Ascending aorta (tissue), 2 donors: ENCODE data around the gene RAP1B. TPM values are rescaled to one million over a fixed set of nuclear protein-coding genes. Genes with fewer than 3 reads are reported as not detected.

Experiments
- DNase-seq, 2 donors: peaks; one replicate each; pipeline ENCODE4 v3.0.0-alpha.2; 2019; ENCODE audit warnings: low spot score in 2 of 2
- H3K27ac ChIP-seq, 2 donors: fragments of 200-600 bp; sonication (generic); one replicate each; pipeline ENCODE4 v1.5.1; 2016 to 2017; ENCODE audit warnings: mild to moderate bottlenecking in 1 of 2
- H3K27me3 ChIP-seq: fragments of 200-600 bp; sonication (generic); one replicate; pipeline ENCODE4 v1.5.1; 2017
- H3K36me3 ChIP-seq, 2 donors: fragments of 200-600 bp; sonication (generic); one replicate each; pipeline ENCODE4 v1.5.1; 2016
- H3K4me1 ChIP-seq, 2 donors: fragments of 200-600 bp; sonication (generic); one replicate each; pipeline ENCODE4 v1.5.1; 2016 to 2017; ENCODE audit warnings: mild to moderate bottlenecking in 1 of 2
- H3K4me3 ChIP-seq, 2 donors: fragments of 200-600 bp; sonication (generic); one replicate each; pipeline ENCODE4 v1.5.1; 2016 to 2017; ENCODE audit warnings: mild to moderate bottlenecking in 1 of 2
- H3K9me3 ChIP-seq, 2 donors: fragments of 200-600 bp; sonication (generic); one replicate each; pipeline ENCODE4 v1.5.1; 2016
- intact Hi-C: fragments of 100-400 bp; cut with DNase I; formaldehyde crosslinking; loops from one replicate; pipeline ENCODE4 v1.15.1; 2023
- total RNA-seq: library from RNA; depleted of rRNA; stranded (reverse); fragments of >200 nt; gene quantifications from one replicate; pipeline ENCODE4 v1.1.0, GENCODE V29; 2016
- TF ChIP-seq, protein P1 (sequence below), 3 experiments: fragments of 200-600 bp in 2 of 3; fragments of 450-650 bp in 1 of 3; sonication (generic) in 2 of 3; IDR thresholded peaks; one replicate each; pipeline ENCODE4 v1.5.1; 2016 to 2019; ENCODE audit warnings: antibody characterized with exemption in 3 of 3, mild to moderate bottlenecking in 1 of 3, moderate library complexity in 1 of 3

RAP1B gene
- total RNA-seq, 1 donor from 2014 or later: 140 TPM

DNA sequence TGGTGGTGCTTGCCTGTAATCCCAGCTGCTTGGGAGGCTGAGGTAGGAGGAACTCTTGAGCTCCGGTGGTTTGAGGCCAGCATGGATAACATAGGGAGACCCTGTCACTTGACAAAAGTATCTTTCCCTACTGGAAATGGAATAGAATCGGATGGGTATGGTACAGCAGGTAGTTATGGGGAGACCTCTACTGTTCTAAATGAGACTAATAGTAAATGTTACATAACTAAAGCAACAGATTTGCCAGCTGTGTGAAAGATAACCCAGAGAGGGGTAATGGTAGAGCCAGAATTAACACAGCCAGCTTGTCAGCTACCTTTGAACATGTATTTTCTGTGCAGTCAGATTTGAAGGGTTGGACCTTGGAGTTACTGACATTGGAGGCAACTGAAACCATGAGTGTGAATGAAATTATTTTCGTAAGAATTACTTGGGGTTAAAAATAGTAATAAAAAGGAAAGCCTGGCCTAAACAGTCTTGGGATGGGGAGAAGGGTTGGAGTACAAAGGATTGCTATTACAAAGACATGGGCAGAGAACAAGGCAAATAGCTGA is 54.4 kb downstream of the RAP1B start:
- intact Hi-C loops: loop anchor here (2.0 kb wide), 1 partner anchor 306 kb away; no protein-coding TSS in a partner anchor
- Histone ChIP-seq H3K27me3 (no peaks in the 10 kb centered on the region), H3K4me1 (no peaks in the 10 kb centered on the region), H3K36me3 (peaks cover 10 to 11% of the 10 kb centered on the region in 2 donors), H3K4me3 (no peak overlapping the region), H3K27ac (no peak overlapping the region), H3K9me3 (no peaks in the 10 kb centered on the region)
- DNase-seq: no peak
- TF ChIP-seq, protein P1, sequence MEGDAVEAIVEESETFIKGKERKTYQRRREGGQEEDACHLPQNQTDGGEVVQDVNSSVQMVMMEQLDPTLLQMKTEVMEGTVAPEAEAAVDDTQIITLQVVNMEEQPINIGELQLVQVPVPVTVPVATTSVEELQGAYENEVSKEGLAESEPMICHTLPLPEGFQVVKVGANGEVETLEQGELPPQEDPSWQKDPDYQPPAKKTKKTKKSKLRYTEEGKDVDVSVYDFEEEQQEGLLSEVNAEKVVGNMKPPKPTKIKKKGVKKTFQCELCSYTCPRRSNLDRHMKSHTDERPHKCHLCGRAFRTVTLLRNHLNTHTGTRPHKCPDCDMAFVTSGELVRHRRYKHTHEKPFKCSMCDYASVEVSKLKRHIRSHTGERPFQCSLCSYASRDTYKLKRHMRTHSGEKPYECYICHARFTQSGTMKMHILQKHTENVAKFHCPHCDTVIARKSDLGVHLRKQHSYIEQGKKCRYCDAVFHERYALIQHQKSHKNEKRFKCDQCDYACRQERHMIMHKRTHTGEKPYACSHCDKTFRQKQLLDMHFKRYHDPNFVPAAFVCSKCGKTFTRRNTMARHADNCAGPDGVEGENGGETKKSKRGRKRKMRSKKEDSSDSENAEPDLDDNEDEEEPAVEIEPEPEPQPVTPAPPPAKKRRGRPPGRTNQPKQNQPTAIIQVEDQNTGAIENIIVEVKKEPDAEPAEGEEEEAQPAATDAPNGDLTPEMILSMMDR (IDR thresholded peaks at IDR 0.05): peak in 1 of 3 experiments; percentile 32

GRCh38 chr12:68667291-68667690 is 56.6 kb downstream of the RAP1B start:
- TF ChIP-seq, protein P1 (IDR thresholded peaks at IDR 0.05): no peak
- Histone ChIP-seq H3K27me3 (no peaks in the 10 kb centered on the region), H3K36me3 (peaks cover 0 to 5% of the 10 kb centered on the region in 2 donors), H3K4me3 (no peak overlapping the region), H3K9me3 (no peaks in the 10 kb centered on the region), H3K27ac (no peak overlapping the region), H3K4me1 (no peaks in the 10 kb centered on the region)
- intact Hi-C loops: no loop called here
- DNase-seq: no peak

DNA sequence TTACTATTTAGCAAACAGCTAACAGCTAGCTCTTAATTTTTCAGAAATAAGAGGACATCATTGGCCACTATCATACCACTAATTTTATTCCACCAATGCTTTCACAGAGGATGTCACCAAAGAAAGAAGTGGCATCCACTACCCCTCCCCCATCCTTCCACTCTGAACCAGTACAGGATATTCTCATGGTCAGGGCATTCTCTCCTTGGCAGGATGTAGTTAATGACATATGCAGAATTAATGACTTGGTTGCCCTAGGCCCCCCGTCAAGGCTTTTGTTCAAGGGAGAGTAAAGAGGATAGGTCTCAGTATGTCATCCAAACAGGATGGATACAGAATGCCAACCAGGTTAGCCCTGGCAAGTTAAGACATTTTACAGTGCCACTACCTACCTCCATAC is 57.2 kb downstream of the RAP1B start:
- Histone ChIP-seq H3K27ac (no peak overlapping the region), H3K4me1 (no peaks in the 10 kb centered on the region), H3K36me3 (peaks cover 0 to 2% of the 10 kb centered on the region in 2 donors), H3K9me3 (no peaks in the 10 kb centered on the region), H3K27me3 (no peaks in the 10 kb centered on the region), H3K4me3 (no peak overlapping the region)
- TF ChIP-seq, protein P1 (IDR thresholded peaks at IDR 0.05): no peak
- intact Hi-C loops: no loop called here
- DNase-seq: no peak

GRCh38 chr12:68671179-68671578 is 60.5 kb downstream of the RAP1B start:
- DNase-seq: no peak
- no peak overlapping the region for H3K27ac ChIP-seq
- intact Hi-C loops: no loop called here
- no peaks in the 10 kb centered on the region for H3K4me1 ChIP-seq
- H3K9me3 ChIP-seq: no peaks in the 10 kb centered on the region
- no peaks in the 10 kb centered on the region for H3K27me3 ChIP-seq
- no peaks in the 10 kb centered on the region for H3K36me3 ChIP-seq
- no peak overlapping the region for H3K4me3 ChIP-seq
- TF ChIP-seq, protein P1 (IDR thresholded peaks at IDR 0.05): no peak

- H3K4me3 ChIP-seq: no peak overlapping the region
- no peaks in the 10 kb centered on the region for H3K9me3 ChIP-seq
- H3K4me1 ChIP-seq: no peaks in the 10 kb centered on the region
- TF ChIP-seq, protein P1 (IDR thresholded peaks at IDR 0.05): no peak
- intact Hi-C loops: no loop called here
- H3K27me3 ChIP-seq: no peaks in the 10 kb centered on the region
- no peak overlapping the region for H3K27ac ChIP-seq
- H3K36me3 ChIP-seq: no peaks in the 10 kb centered on the region
- no peak for DNase-seq
These were observed 63.1 kb downstream of the RAP1B start for GRCh38 chr12:68673788-68674187.

DNA sequence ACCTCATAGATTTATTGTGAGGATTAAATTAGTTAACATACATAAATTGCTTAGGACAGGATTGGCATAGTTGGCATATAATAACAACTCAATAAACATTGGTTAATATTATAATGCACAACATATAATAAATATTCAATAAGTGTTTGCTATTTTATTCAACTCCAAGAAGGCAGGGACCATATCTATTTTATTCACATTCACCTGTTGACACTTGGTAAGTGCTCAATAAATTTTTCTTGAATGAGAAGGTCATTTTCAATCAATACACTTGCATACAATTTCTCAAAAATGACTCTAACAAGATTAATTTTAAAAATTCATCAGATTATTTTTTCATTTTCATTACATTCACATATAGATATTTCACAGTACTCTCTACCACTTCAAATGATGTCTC is 63.7 kb downstream of the RAP1B start:
- TF ChIP-seq, protein P1 (IDR thresholded peaks at IDR 0.05): no peak
- Histone ChIP-seq H3K27ac (no peak overlapping the region), H3K4me1 (no peaks in the 10 kb centered on the region), H3K9me3 (no peaks in the 10 kb centered on the region), H3K4me3 (no peak overlapping the region), H3K36me3 (no peaks in the 10 kb centered on the region), H3K27me3 (no peaks in the 10 kb centered on the region)
- DNase-seq: no peak
- intact Hi-C loops: no loop called here
